GM12865 (cell line): ENCODE data around the gene TMEM200B.

Experiments used
- DNase-seq: peaks from one replicate; pipeline ENCODE4 v3.0.0; 2010; ENCODE audit warnings: low read depth
- H3K4me3 ChIP-seq: 2 replicates; pipeline ENCODE4 v1.5.1; 2011; ENCODE audit warnings: mild to moderate bottlenecking, low read depth, low read length, control low read depth
- CTCF ChIP-seq: IDR thresholded peaks from 2 replicates; pipeline ENCODE4 v1.5.1; 2011; ENCODE audit warnings: low read length, control low read depth, low read depth, inconsistent platforms; ENCODE audit not compliant: insufficient read depth; ENCODE audit errors: missing control alignments

TMEM200B gene

GRCh38 chr1:29126198-29126597 lies 2.5 kb upstream of the TMEM200B start:
- TF ChIP-seq CTCF, result no peak
- no peak overlapping the region for H3K4me3 ChIP-seq
- DNase-seq, result no peak

GRCh38 chr1:29125788-29126187 lies 2.1 kb upstream of the TMEM200B start:
- no peak for TF ChIP-seq CTCF
- no peak for DNase-seq
- H3K4me3 ChIP-seq, result no peak overlapping the region

GRCh38 chr1:29125237-29125641 lies 1.5 kb upstream of the TMEM200B start:
- DNase-seq, result no peak
- no peak for TF ChIP-seq CTCF
- no peak overlapping the region for H3K4me3 ChIP-seq

- peak; percentile 63 for DNase-seq
- TF ChIP-seq CTCF, result no peak
- H3K4me3 ChIP-seq, result peak overlapping the region; percentile 58
Observed at GRCh38 chr1:29124366-29125236, 898 bp upstream of the TMEM200B start.

GRCh38 chr1:29123053-29123886 lies 433 bp downstream of the TMEM200B start:
- no peak for DNase-seq
- TF ChIP-seq CTCF, result no peak
- no peak overlapping the region for H3K4me3 ChIP-seq

- H3K4me3 ChIP-seq, result no peak overlapping the region
- DNase-seq, result no peak
- TF ChIP-seq CTCF, result no peak
Observed at GRCh38 chr1:29122682-29123052, 1.0 kb downstream of the TMEM200B start.
